Colon (tissue), 2 donors: ENCODE measurements around the gene MIDN.
"Not testable (repeated sequence)": the region's sequence is repeated elsewhere in the genome, so short reads cannot be mapped to it uniquely, and the experiment has no call there.

Source experiments
- FAIRE-seq: peaks from 2 replicates; lab custom pipeline; 2012; peaks lifted over from hg19 to GRCh38; lab: Jason Lieb, UNC
- donor health status: control.
- donor health status: control.

MIDN gene

DNA sequence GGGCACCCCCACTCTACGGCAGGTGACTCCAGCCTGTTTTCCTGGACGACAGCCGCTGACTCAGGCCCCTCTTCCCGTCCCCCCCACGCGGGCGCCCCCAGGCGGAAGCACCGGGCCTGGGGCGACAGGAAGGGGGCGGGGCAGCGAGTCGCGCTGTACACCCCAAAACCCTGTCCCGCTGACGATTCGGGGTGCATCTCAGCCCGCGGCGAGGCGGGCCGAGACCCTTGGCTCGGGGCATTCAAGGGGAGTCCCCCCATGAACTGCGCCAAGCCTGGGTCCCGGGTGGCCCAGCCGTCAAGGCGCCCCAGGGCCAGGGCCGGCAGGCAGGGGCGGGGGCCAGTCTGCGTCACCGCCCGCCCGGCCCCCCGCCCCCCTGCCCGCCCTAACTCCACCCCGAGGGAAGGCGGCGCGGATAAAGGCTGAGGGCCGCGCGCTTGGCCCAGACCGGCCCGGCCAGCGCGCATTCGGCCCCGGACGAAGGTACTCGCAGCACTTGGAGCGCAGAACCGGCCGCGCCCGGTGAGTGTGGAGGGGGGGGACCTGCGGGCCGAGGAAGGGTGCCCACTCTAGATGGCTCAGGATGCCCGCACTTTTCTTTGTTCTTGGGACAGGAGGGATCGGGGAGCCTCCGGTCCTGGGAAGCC lies at the start of gene MIDN:
MIDN (plus strand) TSS at position 445 of the 647 bp plus-strand sequence. CDS start 1,714 bp downstream, outside the sequence.
- FAIRE-seq = no peak

DNA sequence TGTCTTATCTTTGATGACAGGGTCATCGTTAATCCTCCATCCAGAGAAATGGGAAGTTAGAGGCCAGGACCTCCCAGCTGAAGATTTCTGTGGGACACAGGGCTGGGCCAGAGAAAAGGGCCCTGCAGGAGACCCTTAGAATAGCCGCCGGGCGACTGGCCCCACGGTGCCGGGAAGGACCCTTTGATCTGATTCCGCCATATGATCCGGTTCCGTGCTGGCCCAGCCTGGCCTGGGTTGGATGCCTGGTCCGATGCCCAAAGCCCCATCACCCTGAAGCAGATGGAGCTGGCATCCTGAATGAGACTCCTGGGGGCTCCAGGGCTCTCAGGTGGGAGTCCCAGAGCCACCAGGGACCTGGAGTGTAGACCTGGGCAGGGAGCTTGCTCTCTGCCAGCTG lies 48.9 kb upstream of the MIDN start:
- FAIRE-seq = no peak

DNA sequence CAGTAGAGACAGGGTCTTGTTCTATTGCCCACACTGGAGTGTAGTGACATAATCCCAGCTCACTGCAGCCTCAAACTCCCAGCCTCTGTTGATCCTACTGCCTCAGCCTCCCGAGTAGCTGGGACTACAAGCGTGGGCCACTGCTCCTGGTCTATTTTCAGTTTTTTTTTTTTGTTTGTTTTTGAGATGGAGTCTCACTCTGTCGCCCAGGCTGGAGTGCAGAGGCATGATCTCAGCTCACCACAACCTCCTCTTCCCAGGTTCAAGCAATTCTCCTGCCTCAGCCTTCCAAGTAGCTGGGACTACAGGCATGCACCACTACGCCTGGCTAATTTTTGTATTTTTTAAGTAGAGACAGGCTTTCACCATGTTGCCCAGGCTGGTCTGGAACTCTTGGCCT lies 47.8 kb upstream of the MIDN start:
- FAIRE-seq = not testable (repeated sequence)

DNA sequence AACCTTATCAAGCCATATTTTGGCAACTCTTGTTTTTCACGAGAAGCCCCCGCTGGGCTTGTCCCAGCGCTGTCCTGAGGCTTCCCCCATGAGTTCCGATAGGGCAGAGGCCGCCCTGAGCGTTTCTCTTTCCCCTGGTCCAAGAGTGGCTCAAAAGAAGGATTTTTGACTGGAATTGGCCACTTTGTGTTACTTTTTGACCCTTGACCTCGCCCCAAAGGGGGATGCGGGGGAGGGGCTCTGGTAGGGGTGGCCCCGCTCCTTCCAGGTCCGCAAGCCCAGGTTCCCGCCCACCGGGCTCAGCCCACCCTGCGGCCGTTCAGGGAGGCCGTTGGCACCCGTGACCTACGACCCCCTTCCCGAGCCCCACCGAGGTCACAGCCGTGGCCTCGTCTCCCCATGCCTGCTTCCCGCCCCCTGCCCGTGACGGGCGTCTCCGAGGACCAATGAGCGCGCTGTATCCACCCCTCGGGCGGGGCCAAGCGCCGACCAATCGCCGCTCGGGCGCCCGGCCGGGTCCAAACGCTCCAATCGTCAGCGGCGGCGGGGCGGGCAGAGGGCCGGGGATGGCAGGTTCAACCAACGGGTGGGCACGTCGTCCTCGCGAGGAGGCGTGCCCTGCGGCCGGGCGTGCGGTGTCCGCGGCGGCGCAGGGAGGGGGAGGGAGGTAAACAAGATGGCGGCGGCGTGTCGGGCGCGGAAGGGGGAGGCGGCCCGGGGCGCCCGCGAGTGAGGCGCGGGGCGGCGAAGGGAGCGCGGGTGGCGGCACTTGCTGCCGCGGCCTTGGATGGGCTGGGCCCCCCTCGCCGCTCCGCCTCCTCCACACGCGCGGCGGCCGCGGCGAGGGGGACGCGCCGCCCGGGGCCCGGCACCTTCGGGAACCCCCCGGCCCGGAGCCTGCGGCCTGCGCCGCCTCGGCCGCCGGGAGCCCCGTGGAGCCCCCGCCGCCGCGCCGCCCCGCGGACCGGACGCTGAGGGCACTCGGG lies 43.0 kb upstream of the MIDN start, which contains the start of gene STK11:
STK11 (plus strand) TSS at position 665 of the 986 bp plus-strand sequence. CDS start 1,136 bp downstream, outside the sequence.
- FAIRE-seq = no peak

DNA sequence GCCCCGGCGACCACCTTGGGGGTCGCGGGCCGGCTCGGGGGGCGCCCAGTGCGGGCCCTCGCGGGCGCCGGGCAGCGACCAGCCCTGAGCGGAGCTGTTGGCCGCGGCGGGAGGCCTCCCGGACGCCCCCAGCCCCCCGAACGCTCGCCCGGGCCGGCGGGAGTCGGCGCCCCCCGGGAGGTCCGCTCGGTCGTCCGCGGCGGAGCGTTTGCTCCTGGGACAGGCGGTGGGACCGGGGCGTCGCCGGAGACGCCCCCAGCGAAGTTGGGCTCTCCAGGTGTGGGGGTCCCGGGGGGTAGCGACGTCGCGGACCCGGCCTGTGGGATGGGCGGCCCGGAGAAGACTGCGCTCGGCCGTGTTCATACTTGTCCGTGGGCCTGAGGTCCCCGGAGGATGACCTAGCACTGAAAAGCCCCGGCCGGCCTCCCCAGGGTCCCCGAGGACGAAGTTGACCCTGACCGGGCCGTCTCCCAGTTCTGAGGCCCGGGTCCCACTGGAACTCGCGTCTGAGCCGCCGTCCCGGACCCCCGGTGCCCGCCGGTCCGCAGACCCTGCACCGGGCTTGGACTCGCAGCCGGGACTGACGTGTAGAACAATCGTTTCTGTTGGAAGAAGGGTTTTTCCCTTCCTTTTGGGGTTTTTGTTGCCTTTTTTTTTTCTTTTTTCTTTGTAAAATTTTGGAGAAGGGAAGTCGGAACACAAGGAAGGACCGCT lies 42.1 kb upstream of the MIDN start:
- FAIRE-seq = no peak

DNA sequence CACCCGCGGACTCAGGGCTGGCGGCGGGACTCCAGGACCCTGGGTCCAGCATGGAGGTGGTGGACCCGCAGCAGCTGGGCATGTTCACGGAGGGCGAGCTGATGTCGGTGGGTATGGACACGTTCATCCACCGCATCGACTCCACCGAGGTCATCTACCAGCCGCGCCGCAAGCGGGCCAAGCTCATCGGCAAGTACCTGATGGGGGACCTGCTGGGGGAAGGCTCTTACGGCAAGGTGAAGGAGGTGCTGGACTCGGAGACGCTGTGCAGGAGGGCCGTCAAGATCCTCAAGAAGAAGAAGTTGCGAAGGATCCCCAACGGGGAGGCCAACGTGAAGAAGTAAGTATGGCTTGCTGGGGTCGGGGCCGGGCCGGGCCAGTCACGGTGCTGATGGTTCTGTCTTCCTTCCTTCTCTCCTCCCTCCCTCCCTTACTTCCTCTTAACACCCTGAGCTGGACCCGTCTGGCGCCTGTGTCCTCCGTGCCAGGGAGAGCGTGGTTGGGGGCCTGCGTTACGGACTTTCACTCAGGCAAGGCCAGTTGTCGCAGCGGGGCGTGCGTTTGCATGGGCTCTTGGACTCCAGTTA lies 41.4 kb upstream of the MIDN start:
- no peak for FAIRE-seq

DNA sequence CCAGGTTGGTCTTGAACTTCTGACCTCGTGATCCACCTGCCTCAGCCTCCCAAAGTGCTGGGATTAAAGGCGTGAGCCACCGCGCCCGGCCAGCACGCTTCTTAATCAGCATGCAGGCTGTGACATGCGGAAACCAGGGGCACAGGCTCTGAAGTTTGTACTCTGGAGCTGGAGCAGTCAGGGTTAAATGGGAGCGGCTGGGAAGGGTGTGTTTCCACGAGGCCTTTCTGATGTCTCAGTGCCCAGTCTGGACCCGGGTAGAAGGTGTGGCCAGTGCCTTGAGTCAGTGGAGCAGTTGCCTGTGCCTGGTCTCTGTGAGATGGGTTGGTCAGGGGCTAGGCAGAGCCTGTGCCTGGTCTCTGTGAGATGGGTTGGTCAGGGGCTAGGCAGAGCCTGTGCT lies 39.6 kb upstream of the MIDN start:
- FAIRE-seq = not testable (repeated sequence)

DNA sequence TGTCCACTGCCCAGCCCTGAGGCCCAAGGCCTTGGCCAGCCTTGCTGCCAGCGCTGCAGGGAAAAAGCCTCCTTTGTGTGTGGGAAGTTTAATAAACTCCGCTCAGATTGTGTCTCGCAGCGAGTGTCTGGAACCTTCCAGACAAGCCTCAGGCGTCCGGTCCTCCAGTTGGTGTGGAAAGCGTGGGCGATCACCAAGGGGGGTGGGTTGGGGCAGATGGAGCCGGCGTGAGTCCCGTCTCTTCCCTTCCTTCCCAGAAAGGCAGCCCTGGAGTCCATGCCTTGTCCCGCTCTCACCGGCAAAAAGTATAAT lies 38.2 kb upstream of the MIDN start:
- no peak for FAIRE-seq

DNA sequence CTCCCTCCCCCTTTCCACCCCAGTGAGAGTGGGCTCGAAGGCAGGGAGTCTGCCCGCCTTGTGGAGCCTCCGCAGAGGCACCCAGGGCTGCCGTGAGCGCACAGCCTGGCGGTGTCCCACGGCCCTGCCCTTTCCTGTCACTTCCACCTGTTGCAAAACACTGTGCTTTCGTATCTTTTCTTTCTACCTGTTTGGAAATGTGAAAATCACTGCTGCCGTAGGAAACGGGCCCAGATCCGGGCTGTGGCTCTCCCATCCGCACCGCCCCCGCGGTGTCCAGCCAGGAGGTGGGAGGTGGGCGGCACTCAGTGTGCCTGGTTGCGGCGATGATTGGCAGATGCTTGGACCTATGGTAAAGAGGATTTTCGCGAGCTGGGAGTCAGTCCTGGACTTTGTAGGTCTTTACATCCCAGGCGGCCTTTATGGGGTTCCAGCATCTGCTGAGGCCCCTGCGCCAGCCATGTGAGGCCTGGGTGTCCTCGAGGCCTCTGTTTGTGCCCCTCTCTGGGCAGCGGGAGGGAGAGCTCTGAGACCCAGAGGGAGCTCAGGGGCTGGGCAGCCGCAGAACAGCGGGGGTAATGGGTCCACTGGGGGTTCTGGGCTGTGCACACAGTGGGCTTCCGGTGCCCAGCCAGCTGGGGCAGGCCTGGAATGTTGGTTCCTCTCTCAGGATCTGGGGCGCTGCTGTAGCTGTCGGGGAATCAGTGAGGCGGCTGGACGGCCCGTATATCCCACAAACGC lies 36.7 kb upstream of the MIDN start:
- no peak for FAIRE-seq

DNA sequence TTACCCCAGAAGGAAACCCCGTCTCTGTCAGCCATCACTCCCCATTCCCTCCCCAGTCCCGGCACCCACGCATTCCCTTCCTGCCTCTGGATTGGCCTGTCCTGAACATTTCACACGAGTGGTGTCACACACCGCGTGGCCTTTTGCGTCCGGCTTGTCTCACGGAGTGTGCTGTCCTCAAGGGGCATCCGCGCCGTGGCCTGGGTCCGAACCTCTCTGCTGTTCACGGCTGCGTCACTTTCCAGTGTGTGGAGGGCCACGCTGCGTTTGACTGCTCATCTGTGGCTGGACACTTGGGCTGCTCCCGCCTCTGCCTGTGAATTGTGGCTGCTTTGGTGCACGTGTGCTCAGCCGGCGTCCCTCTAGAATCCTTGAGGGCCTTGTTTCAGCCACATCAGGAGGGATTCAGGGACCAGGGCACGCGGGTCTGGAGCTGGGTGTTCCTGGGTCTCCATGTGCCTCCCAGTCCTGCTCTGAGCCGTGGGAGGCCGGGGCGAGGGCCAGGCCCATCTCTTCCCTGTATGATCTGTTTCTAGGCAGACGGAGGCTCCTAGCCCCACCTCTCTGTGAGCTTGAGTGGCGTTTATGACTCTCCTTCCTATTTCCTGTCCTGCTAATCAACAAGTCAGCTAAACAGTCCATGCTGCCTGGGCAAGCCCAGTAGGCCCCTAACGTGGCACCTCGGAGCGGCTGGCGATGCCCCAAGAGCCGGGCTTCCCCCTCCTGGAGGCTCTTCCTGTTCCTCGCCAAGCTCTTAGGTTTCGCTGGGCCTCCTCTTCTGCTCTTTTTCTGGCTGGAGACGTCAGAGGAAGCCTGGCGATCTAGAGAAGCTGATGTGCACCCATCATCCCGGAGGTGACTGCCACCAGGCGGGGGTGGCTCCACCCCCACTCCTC lies 34.7 kb upstream of the MIDN start:
- FAIRE-seq = no peak

DNA sequence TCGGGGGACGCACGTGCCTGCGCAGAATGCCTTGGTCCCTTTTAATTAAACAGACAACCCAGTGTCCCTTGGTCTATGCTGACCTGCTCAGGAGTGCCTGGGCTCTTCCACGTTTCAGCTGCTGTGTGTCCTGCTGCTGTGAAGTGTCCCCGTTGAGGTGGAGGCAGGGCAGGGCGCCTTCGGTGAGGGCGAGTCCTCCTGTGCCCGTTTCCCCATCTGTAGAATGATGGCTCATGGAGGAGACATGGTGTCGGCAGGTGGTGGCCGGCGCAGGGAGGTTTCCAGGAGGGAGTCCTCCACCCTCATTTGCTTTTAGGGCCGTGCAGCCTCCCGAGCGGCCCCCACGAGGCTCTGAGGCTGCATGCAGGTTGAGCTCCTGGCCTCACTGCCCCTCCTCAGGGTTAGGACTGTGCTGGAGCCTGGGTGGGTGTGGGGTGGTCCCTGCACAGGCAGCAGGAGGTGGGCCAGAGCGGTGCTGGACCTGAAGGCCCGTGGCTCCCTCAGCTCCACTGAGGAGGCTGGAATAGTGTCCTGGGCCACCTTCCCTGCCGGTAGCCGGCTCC lies 34.0 kb upstream of the MIDN start:
- no peak for FAIRE-seq

DNA sequence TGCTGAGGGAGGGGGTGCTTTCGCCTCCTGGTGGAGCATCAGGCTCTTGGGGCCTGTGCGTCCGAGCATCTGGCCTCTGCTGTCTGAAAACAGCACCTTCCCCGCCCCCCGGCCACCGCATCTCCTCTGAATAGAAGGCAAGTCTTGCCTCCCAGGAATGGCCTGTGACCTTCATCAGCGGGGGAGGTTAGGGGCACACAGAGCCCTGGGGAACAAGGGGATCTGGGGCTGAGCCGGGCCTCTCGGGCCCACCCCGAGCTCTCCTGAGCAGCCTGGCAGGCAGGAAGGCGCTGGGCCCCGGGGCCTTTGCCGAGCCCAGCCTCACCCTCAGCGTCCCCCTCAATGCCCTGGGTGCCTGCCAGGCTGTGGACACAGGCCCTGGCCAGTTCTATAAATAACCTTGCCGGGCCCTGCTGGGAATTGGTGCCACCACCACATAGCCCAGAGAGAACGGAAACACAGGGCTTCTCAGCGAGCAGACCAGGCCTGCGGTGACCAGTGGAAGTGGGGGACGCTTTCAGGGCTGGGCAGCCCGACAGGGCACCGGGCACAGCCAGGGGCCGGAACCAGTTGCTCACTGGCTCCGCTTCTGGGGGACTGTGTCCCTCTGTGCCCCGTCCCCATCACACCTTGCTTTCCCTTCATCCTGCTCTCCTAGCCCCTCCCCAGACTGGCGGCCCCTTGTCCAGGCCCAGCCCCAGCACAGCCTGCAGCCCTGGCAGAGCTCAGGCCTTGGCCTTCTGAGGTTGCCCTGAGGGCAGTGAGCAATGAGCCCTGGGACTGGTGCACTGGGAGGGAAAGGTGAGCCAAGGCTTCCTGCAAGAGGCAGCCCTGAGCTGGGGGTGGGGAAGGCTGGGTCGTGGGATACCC lies 33.3 kb upstream of the MIDN start:
- no peak for FAIRE-seq

DNA sequence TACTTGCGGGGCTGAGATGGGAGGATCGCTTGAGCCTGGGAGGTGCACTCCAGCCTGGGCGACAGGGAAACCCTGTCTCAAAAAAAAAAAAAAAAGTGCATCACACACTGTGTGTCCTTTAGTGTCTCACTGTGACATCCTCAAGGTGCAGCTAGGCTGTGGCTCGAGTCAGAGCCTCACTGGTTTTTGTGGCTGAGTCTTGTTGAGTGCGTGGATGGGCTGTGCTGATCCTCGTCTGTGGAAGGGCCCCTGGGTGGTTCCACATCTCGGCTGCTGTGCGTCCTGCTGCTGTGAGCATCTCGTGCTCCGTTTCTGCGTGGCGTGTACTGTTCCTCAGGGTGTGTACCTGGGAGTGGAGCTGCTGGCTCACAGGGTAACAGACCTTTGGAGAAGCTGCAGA lies 31.6 kb upstream of the MIDN start:
- FAIRE-seq = no peak

DNA sequence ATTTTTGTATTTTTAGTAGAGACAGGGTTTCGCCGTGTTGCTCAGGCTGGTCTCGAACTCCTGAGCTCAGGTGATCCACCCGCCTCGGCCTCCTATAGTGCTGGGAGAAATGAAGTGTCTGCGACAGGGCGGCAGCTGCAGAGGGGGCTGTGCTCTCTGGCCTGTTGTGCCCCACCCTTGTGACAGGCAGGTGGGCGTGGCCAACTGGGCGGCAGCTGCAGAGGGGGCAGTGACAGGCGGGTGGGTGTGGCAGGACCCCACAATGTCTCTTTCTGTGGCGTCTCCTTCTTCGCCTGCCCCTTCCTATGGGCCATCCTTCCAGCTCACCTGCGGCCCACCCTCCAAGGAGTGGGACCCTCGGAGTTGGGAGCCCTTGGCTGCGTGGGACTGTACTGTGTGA lies 31.0 kb upstream of the MIDN start:
- FAIRE-seq = no peak

DNA sequence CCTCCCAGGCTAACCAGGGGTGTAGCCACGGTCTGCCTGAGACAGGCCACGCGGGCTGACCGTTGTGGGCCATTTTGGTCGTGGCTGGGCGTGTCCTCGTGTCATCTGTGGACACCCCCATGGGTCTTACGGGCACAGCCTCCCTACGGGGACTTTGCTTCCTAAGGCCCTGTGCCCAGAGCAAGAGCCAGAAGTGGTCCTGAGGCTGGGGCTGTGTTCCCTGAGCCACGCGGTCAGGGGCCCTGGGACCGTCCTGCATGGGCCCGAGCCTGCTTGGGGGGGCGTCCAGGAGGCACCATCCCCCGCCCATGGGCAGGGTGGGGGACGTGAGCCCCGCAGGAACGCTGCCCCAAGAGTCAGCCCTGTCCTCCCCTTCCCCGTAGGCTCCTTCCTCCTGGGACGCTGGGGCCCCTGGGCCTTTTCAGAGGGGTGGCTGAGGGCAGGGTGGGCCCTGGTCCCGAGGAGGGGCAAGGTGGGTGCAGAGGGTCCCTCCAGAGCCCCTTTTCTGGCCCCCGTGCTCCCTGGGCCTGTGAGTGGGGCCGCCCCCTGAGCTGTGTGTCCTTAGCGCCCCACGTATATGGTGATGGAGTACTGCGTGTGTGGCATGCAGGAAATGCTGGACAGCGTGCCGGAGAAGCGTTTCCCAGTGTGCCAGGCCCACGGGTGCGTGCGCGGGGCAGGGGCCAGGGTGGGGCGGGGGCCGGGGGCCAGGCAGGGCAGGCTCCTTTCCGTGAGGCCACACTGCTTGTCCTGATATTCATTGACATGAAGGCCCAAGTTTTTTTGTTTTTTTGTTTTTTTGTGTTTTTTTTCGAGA lies 29.4 kb upstream of the MIDN start:
- no peak for FAIRE-seq

DNA sequence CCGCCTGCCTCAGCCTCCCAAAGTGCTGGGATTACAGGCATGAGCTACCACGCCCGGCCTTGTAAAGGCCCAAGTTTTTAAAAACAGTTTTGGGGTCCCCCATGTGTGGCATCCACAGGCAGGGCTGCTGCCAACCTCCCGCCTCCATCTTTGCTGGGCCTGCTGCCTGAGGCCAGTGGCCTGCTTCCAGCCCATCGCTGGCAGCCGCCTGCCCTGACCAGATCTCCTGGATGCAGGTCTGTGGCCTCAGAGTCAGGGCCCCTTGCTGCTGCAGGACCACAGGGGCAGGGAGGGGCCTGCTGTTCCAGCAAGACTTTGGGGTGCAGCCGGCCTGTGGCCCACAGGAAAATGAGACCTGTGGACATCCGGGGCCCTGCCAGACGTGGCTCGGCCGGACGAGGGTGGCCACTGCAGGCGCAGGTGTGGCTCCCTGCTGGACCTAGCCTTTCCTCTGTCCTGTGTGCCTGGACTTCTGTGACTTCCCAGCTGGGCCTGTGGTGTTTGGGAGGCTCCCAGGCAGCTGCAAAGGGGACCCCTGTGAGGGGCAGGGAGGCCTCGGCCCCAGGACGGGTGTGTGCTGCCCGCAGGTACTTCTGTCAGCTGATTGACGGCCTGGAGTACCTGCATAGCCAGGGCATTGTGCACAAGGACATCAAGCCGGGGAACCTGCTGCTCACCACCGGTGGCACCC lies 28.5 kb upstream of the MIDN start:
- no peak for FAIRE-seq

DNA sequence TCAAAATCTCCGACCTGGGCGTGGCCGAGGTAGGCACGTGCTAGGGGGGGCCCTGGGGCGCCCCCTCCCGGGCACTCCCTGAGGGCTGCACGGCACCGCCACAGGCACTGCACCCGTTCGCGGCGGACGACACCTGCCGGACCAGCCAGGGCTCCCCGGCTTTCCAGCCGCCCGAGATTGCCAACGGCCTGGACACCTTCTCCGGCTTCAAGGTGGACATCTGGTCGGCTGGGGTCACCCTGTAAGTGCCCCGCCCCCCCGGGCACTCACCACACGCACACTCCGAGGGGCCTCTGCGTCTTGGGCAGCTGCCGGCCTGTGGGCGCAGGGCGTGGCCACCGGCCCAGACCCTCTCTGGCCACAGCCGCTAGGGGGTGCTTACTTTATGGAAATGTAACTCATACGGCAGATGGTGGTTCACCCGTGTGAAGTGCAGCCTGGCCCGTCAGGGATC lies 27.9 kb upstream of the MIDN start:
- FAIRE-seq = no peak
